GM21786 (cell line): ENCODE results near the gene MT1G.
"Not testable (repeated sequence)": the region's sequence is repeated elsewhere in the genome, so short reads cannot be mapped to it uniquely, and the experiment has no call there.

Experiments used
- ATAC-seq: cut with Tn5 transposase; IDR thresholded peaks from one replicate; pipeline ENCODE4 v1.9.1; 2021; ENCODE audit not compliant: unreplicated experiment

The MT1G gene

GRCh38 chr16:56621665-56622445, 46.0 kb downstream of the MT1G start:
- ATAC-seq = not testable (repeated sequence)

- no peak for ATAC-seq
Observed at GRCh38 chr16:56620339-56620897, 47.4 kb downstream of the MT1G start.

- no peak for ATAC-seq
Observed at GRCh38 chr16:56618138-56618537, 49.7 kb downstream of the MT1G start.

- no peak for ATAC-seq
Observed at GRCh38 chr16:56617212-56618085, 50.4 kb downstream of the MT1G start.
